AG04449 (cell line): Measurements from ENCODE around the gene MACC1.

Experiments used
- CTCF ChIA-PET: fragments of 350-600 bp; formaldehyde crosslinking; extraction: SDS; loops from one replicate; lab custom pipeline; 2021; ENCODE audit warnings: antibody characterized with exemption; lab: Yijun Ruan, JAX
- POLR2A ChIA-PET: fragments of 400-600, 350-600 bp; formaldehyde crosslinking; extraction: SDS; loops from one replicate; lab custom pipeline; 2020; ENCODE audit warnings: antibody characterized with exemption, inconsistent platforms; lab: Yijun Ruan, JAX
- DNase-seq: peaks from one replicate; pipeline ENCODE4 v3.0.0-alpha.2; 2010; ENCODE audit warnings: low read depth, low spot score
- H3K4me3 ChIP-seq: 2 replicates; pipeline ENCODE4 v1.5.1; 2011; ENCODE audit warnings: low read depth, mild to moderate bottlenecking, control low read depth, low read length
- CTCF ChIP-seq: IDR thresholded peaks from one replicate; pipeline ENCODE4 v1.5.1; 2011; ENCODE audit warnings: mild to moderate bottlenecking, moderate library complexity, low read length, control low read depth, inconsistent platforms; ENCODE audit not compliant: insufficient read depth; ENCODE audit errors: missing control alignments

MACC1 gene

GRCh38 chr7:20104696-20105095, 112.5 kb downstream of the MACC1 start:
- DNase-seq: no peak
- ChIA-PET CTCF (no interaction called here), POLR2A (no interaction called here)
- H3K4me3 ChIP-seq: no peak overlapping the region
- no peak for TF ChIP-seq CTCF

- no peak for TF ChIP-seq CTCF
- H3K4me3 ChIP-seq: no peak overlapping the region
- POLR2A ChIA-PET: no interaction called here
- CTCF ChIA-PET: no interaction called here
- no peak for DNase-seq
Observed at GRCh38 chr7:20102982-20103381, 114.2 kb downstream of the MACC1 start.

GRCh38 chr7:20095862-20096261, 121.3 kb downstream of the MACC1 start:
- no peak overlapping the region for H3K4me3 ChIP-seq
- CTCF ChIA-PET: no interaction called here
- no peak for TF ChIP-seq CTCF
- DNase-seq: no peak
- POLR2A ChIA-PET: no interaction called here

- ChIA-PET POLR2A (no interaction called here), CTCF (no interaction called here)
- TF ChIP-seq CTCF: no peak
- no peak for DNase-seq
- no peak overlapping the region for H3K4me3 ChIP-seq
Observed at GRCh38 chr7:20095436-20095835, 121.7 kb downstream of the MACC1 start.

GRCh38 chr7:20089431-20089830, 127.8 kb downstream of the MACC1 start:
- no peak for DNase-seq
- POLR2A ChIA-PET: no interaction called here
- H3K4me3 ChIP-seq: no peak overlapping the region
- TF ChIP-seq CTCF: no peak
- CTCF ChIA-PET: no interaction called here

- ChIA-PET CTCF (no interaction called here), POLR2A (no interaction called here)
- DNase-seq: no peak
Observed at GRCh38 chr7:20085086-20085485, 132.1 kb downstream of the MACC1 start.

More at GRCh38 chr7:20085086-20085485, 132.1 kb downstream of the MACC1 start:
- no peak for TF ChIP-seq CTCF
- H3K4me3 ChIP-seq: no peak overlapping the region
